Neural cell (in vitro differentiated cells): Measurements from ENCODE around the gene SLC9A1. TPM values are rescaled to one million over a fixed set of nuclear protein-coding genes. Genes with fewer than 3 reads are reported as not detected.

Source experiments
- H2AFZ ChIP-seq: fragments of 200-600, 300-800 bp; sonication (generic), shearing (Covaris generic); 2 replicates; pipeline ENCODE4 v1.6.0; 2014; ENCODE audit warnings: low read depth, mild to moderate bottlenecking, antibody characterized with exemption, low read length, moderate library complexity
- H3F3A ChIP-seq: fragments of 200-600 bp; shearing (Covaris generic); 2 replicates; pipeline ENCODE4 v1.6.1; 2016; ENCODE audit warnings: mild to moderate bottlenecking, moderate library complexity, mixed read lengths, antibody characterized with exemption, low read length; ENCODE audit not compliant: insufficient read depth, poor library complexity, severe bottlenecking
- H3K27ac ChIP-seq: fragments of 200-600, 300-800 bp; sonication (generic), shearing (Covaris generic); 2 replicates; pipeline ENCODE4 v1.5.1; 2014; ENCODE audit warnings: mild to moderate bottlenecking, low read length, moderate library complexity
- H3K27me3 ChIP-seq: fragments of 300-800, 200-600 bp; sonication (generic), shearing (Covaris generic); 2 replicates; pipeline ENCODE4 v1.6.0; 2014; ENCODE audit warnings: mild to moderate bottlenecking, low read depth, low read length, moderate library complexity; ENCODE audit not compliant: insufficient read depth
- H3K36me3 ChIP-seq: fragments of 300-800, 200-600 bp; sonication (generic), shearing (Covaris generic); 2 replicates; pipeline ENCODE4 v1.5.1; 2014; ENCODE audit warnings: mild to moderate bottlenecking, antibody characterized with exemption, low read length, moderate library complexity; ENCODE audit not compliant: insufficient read depth
- H3K4me2 ChIP-seq: fragments of 300-800, 200-600 bp; sonication (generic), shearing (Covaris generic); 2 replicates; pipeline ENCODE4 v1.6.0; 2014; ENCODE audit warnings: mild to moderate bottlenecking, low read length
- H3K4me3 ChIP-seq: fragments of 300-800, 200-600 bp; sonication (generic), shearing (Covaris generic); 2 replicates; pipeline ENCODE4 v1.5.1; 2014; ENCODE audit warnings: mild to moderate bottlenecking, low read length, moderate library complexity
- H3K79me2 ChIP-seq: fragments of 200-600 bp; shearing (Covaris generic); replicated peaks from 2 replicates; pipeline ENCODE4 v1.6.0; 2014; ENCODE audit warnings: mild to moderate bottlenecking, low read length, moderate library complexity; ENCODE audit not compliant: insufficient read depth
- H3K9ac ChIP-seq: fragments of 300-800, 200-600 bp; sonication (generic), shearing (Covaris generic); 2 replicates; pipeline ENCODE4 v1.6.1; 2016; ENCODE audit warnings: mild to moderate bottlenecking, low read length, mixed read lengths
- H3K9me2 ChIP-seq: fragments of 200-600 bp; shearing (Covaris generic); 2 replicates; pipeline ENCODE4 v1.6.1; 2016; ENCODE audit warnings: mild to moderate bottlenecking, low read length, mixed read lengths; ENCODE audit not compliant: insufficient read depth
- H3K9me3 ChIP-seq: fragments of 200-600, 300-800 bp; sonication (generic), shearing (Covaris generic); 2 replicates; pipeline ENCODE4 v1.6.1; 2016; ENCODE audit warnings: mild to moderate bottlenecking, mixed run types, low read length, moderate library complexity, mixed read lengths
- H4K20me1 ChIP-seq: fragments of 200-600 bp; shearing (Covaris generic); 2 replicates; pipeline ENCODE4 v1.6.1; 2016; ENCODE audit warnings: mild to moderate bottlenecking, mixed run types; ENCODE audit not compliant: insufficient read depth
- EP300 ChIP-seq: fragments of 450-650 bp; conservative IDR thresholded peaks from 2 replicates; pipeline ENCODE4 v1.6.1; 2014; ENCODE audit warnings: antibody characterized with exemption, mild to moderate bottlenecking, moderate library complexity; ENCODE audit not compliant: poor library complexity, severe bottlenecking
- EZH2 ChIP-seq: fragments of 200-600, 300-800 bp; shearing (Covaris generic), sonication (generic); IDR thresholded peaks from 2 replicates; pipeline ENCODE4 v1.6.1; 2014; ENCODE audit warnings: antibody characterized with exemption, low read length, borderline replicate concordance, mild to moderate bottlenecking; ENCODE audit not compliant: insufficient read depth, poor library complexity, severe bottlenecking
- MXI1 ChIP-seq: fragments of 450-650 bp; conservative IDR thresholded peaks from 2 replicates; pipeline ENCODE4 v1.6.1; 2014; ENCODE audit warnings: antibody characterized with exemption, mild to moderate bottlenecking; ENCODE audit not compliant: poor library complexity, severe bottlenecking
- POLR2AphosphoS5 ChIP-seq: IDR thresholded peaks from 2 replicates; pipeline ENCODE4 v1.6.1; 2012
- RAD21 ChIP-seq: fragments of 450-650 bp; conservative IDR thresholded peaks from 2 replicates; pipeline ENCODE4 v1.6.1; 2014; ENCODE audit warnings: antibody characterized with exemption, mild to moderate bottlenecking, moderate library complexity
- SMC3 ChIP-seq: fragments of 450-650 bp; conservative IDR thresholded peaks from 2 replicates; pipeline ENCODE4 v1.6.1; 2014; ENCODE audit warnings: antibody characterized with exemption, mild to moderate bottlenecking, moderate library complexity; ENCODE audit not compliant: poor library complexity
- TAF1 ChIP-seq: IDR thresholded peaks from 2 replicates; pipeline ENCODE4 v1.6.1; 2012; ENCODE audit warnings: low read depth
- polyA plus RNA-seq: library from polyadenylated mRNA; depleted of rRNA; stranded (reverse); fragments of >200 nt; gene quantifications from 2 replicates; pipeline ENCODE4 v1.2.3, GENCODE V29; 2014
- TF ChIP-seq, protein P1 (sequence below): fragments of 450-650 bp; IDR thresholded peaks from 2 replicates; pipeline ENCODE4 v1.5.1; 2014; ENCODE audit warnings: antibody characterized with exemption, mild to moderate bottlenecking, moderate library complexity; ENCODE audit not compliant: poor library complexity, severe bottlenecking
- TF ChIP-seq, protein P2 (sequence below): IDR thresholded peaks from 2 replicates; pipeline ENCODE4 v1.6.1; 2012; ENCODE audit warnings: borderline replicate concordance

The SLC9A1 gene
- polyA plus RNA-seq, 1 donor from 2014 or later, result 1.5 TPM

DNA sequence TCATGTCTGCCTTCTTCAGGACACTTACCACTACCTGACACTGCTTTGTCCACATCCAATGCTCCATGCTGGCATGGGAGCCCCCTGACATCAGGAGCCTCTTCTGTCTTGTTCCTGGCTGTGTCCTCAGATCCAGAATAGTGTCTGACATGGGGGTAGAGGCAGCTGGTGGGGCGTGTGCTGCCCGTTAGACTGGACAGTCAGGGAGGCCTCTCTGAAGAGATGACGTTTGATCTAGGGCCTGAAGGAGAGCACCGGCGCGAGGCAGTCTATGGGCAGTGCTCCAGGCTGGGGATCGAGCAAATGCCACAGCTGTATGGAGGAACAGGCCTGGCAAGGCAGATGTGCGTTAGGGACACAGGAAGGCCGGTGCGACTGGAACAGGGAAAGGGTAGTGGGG, 16.6 kb downstream of the SLC9A1 start:
- H3K27me3 ChIP-seq, result no peaks in the 10 kb centered on the region
- TF ChIP-seq RAD21 (no peak), SMC3 (no peak), MXI1 (no peak), POLR2AphosphoS5 (no peak), TAF1 (no peak), EZH2 (no peak), EP300 (no peak)
- TF ChIP-seq, protein P1, sequence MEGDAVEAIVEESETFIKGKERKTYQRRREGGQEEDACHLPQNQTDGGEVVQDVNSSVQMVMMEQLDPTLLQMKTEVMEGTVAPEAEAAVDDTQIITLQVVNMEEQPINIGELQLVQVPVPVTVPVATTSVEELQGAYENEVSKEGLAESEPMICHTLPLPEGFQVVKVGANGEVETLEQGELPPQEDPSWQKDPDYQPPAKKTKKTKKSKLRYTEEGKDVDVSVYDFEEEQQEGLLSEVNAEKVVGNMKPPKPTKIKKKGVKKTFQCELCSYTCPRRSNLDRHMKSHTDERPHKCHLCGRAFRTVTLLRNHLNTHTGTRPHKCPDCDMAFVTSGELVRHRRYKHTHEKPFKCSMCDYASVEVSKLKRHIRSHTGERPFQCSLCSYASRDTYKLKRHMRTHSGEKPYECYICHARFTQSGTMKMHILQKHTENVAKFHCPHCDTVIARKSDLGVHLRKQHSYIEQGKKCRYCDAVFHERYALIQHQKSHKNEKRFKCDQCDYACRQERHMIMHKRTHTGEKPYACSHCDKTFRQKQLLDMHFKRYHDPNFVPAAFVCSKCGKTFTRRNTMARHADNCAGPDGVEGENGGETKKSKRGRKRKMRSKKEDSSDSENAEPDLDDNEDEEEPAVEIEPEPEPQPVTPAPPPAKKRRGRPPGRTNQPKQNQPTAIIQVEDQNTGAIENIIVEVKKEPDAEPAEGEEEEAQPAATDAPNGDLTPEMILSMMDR, result no peak
- TF ChIP-seq, protein P2, sequence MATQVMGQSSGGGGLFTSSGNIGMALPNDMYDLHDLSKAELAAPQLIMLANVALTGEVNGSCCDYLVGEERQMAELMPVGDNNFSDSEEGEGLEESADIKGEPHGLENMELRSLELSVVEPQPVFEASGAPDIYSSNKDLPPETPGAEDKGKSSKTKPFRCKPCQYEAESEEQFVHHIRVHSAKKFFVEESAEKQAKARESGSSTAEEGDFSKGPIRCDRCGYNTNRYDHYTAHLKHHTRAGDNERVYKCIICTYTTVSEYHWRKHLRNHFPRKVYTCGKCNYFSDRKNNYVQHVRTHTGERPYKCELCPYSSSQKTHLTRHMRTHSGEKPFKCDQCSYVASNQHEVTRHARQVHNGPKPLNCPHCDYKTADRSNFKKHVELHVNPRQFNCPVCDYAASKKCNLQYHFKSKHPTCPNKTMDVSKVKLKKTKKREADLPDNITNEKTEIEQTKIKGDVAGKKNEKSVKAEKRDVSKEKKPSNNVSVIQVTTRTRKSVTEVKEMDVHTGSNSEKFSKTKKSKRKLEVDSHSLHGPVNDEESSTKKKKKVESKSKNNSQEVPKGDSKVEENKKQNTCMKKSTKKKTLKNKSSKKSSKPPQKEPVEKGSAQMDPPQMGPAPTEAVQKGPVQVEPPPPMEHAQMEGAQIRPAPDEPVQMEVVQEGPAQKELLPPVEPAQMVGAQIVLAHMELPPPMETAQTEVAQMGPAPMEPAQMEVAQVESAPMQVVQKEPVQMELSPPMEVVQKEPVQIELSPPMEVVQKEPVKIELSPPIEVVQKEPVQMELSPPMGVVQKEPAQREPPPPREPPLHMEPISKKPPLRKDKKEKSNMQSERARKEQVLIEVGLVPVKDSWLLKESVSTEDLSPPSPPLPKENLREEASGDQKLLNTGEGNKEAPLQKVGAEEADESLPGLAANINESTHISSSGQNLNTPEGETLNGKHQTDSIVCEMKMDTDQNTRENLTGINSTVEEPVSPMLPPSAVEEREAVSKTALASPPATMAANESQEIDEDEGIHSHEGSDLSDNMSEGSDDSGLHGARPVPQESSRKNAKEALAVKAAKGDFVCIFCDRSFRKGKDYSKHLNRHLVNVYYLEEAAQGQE, result no peak
- H4K20me1 ChIP-seq, result no peaks in the 10 kb centered on the region
- H3K9me2 ChIP-seq, result no peaks in the 10 kb centered on the region
- H3K9ac ChIP-seq, result no peak overlapping the region
- no peak overlapping the region for H3K27ac ChIP-seq
- no peaks in the 10 kb centered on the region for H3K36me3 ChIP-seq
- H3K79me2 ChIP-seq, result no peaks in the 10 kb centered on the region
- no peaks in the 10 kb centered on the region for H3K9me3 ChIP-seq
- H3K4me2 ChIP-seq, result no peak overlapping the region
- no peak overlapping the region for H2AFZ ChIP-seq
- H3K4me3 ChIP-seq, result no peak overlapping the region
- no peaks in the 10 kb centered on the region for H3F3A ChIP-seq

DNA sequence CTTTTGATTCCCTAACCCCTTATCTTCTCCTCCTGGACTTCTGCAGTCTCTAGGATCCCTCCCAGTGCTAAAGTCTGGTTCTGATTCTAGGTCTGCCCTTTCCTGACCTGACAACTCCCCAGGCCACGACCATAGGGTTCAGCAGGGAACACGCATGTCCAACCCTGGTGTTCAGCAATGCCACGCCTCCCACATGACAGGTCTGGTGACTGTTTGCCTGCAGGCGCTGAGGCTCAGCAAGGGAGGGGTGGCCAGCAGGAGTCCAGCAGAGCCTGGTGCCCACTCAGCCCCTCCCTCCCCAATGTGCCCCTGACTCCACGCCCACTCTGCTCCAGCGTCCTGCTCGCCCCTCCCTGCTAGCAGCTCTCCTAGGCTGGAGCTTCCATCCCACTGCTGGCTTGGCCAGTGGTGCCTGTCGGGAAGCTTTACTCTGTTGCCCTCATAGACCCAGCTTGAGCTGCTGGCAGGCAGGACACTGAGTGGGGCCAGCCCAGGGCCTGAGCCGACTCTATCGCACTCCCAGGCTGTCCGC, 17.3 kb downstream of the SLC9A1 start:
- H3K9me2 ChIP-seq, result no peaks in the 10 kb centered on the region
- no peaks in the 10 kb centered on the region for H3K27me3 ChIP-seq
- H3F3A ChIP-seq, result no peaks in the 10 kb centered on the region
- no peak overlapping the region for H3K4me3 ChIP-seq
- no peaks in the 10 kb centered on the region for H3K9me3 ChIP-seq
- H2AFZ ChIP-seq, result no peak overlapping the region
- H3K27ac ChIP-seq, result no peak overlapping the region
- no peak overlapping the region for H3K9ac ChIP-seq
- no peaks in the 10 kb centered on the region for H4K20me1 ChIP-seq
- TF ChIP-seq MXI1, result no peak
- TF ChIP-seq, protein P2, result no peak
- no peak for TF ChIP-seq SMC3
- no peak for TF ChIP-seq RAD21
- TF ChIP-seq, protein P1, result no peak
- no peak for TF ChIP-seq TAF1
- TF ChIP-seq EZH2, result no peak
- TF ChIP-seq POLR2AphosphoS5, result no peak
- TF ChIP-seq EP300, result no peak
- H3K36me3 ChIP-seq, result no peaks in the 10 kb centered on the region
- no peaks in the 10 kb centered on the region for H3K79me2 ChIP-seq
- no peak overlapping the region for H3K4me2 ChIP-seq
